Measurements from ENCODE around the gene MB.

GRCh38 chr22:35643991-35644390, 26.9 kb upstream of the MB start:
- TF ChIP-seq CTCF (IDR thresholded peaks at IDR 0.05) (no peak), POLR2A (IDR thresholded peaks at IDR 0.05) (no peak), EP300 (IDR thresholded peaks at IDR 0.05) (no peak)
